Measurements from ENCODE around the gene PLVAP. TPM values are rescaled to one million over a fixed set of nuclear protein-coding genes. Genes with fewer than 3 reads are reported as not detected.

The PLVAP gene
- total and polyA plus RNA-seq, 9 of the 15 experiments (the other 6 are each of a cell fraction or from before 2014, with no cell fraction given): 0.09 to 0.84 (median 0.51) TPM; not detected in 4

- TF ChIP-seq, protein P1, sequence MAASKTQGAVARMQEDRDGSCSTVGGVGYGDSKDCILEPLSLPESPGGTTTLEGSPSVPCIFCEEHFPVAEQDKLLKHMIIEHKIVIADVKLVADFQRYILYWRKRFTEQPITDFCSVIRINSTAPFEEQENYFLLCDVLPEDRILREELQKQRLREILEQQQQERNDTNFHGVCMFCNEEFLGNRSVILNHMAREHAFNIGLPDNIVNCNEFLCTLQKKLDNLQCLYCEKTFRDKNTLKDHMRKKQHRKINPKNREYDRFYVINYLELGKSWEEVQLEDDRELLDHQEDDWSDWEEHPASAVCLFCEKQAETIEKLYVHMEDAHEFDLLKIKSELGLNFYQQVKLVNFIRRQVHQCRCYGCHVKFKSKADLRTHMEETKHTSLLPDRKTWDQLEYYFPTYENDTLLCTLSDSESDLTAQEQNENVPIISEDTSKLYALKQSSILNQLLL (CRISPR knock-in tag; IDR thresholded peaks at IDR 0.05; ENCODE audit: borderline replicate concordance): no peak
- no peak for TF ChIP-seq PHTF2 (CRISPR knock-in tag; IDR thresholded peaks at IDR 0.05)
- peak; percentile 34; the same call in 1 of the 2 replicates for TF ChIP-seq KLF1 (tag; IDR thresholded peaks at IDR 0.05)
- no peak for TF ChIP-seq ETV1 (tag; conservative IDR thresholded peaks at IDR 0.05; ENCODE audit: low read depth)
- no peak for TF ChIP-seq HMGXB4 (CRISPR knock-in tag; IDR thresholded peaks at IDR 0.05)
- 0 out of 4 replicates have a peak, but pooled peaks have one; percentile 14 to 37 for TF ChIP-seq SIN3A (IDR thresholded peaks at IDR 0.05; ENCODE audit: borderline replicate concordance in 2 of 2, control insufficient read depth in 1 of 2, low read depth in 2 of 2, low read length in 2 of 2)
- TF ChIP-seq NBN (IDR thresholded peaks at IDR 0.05; ENCODE audit: low read depth): 0 out of 2 replicates have a peak, but pooled peaks have one; percentile 54
- no peak for TF ChIP-seq ZKSCAN3 (CRISPR knock-in tag; IDR thresholded peaks at IDR 0.05)
- no peak for TF ChIP-seq ELK1 (CRISPR knock-in tag; IDR thresholded peaks at IDR 0.05)
- TF ChIP-seq ZNF41 (CRISPR knock-in tag; conservative IDR thresholded peaks at IDR 0.05): no peak
- no peak for TF ChIP-seq TAF9B (IDR thresholded peaks at IDR 0.05; ENCODE audit: partially characterized antibody)
- TF ChIP-seq IRF2 (CRISPR knock-in tag; IDR thresholded peaks at IDR 0.05): no peak
- no peak for TF ChIP-seq ZNF23 (CRISPR knock-in tag; IDR thresholded peaks at IDR 0.05)
- no peak for TF ChIP-seq TCF15 (CRISPR knock-in tag; IDR thresholded peaks at IDR 0.05)
- TF ChIP-seq TOE1 (IDR thresholded peaks at IDR 0.05; ENCODE audit: borderline replicate concordance): peak; percentile 64; the same call in 1 of the 2 replicates
- no peak for TF ChIP-seq TOE1 (CRISPR knock-in tag; IDR thresholded peaks at IDR 0.05; ENCODE audit: borderline replicate concordance, low read depth)
- TF ChIP-seq ZNF143 (CRISPR knock-in tag; IDR thresholded peaks at IDR 0.05): no peak
- TF ChIP-seq RBM14 (IDR thresholded peaks at IDR 0.05; ENCODE audit: borderline replicate concordance, insufficient read depth, low read depth, low read length): no peak
- TF ChIP-seq, protein P2, sequence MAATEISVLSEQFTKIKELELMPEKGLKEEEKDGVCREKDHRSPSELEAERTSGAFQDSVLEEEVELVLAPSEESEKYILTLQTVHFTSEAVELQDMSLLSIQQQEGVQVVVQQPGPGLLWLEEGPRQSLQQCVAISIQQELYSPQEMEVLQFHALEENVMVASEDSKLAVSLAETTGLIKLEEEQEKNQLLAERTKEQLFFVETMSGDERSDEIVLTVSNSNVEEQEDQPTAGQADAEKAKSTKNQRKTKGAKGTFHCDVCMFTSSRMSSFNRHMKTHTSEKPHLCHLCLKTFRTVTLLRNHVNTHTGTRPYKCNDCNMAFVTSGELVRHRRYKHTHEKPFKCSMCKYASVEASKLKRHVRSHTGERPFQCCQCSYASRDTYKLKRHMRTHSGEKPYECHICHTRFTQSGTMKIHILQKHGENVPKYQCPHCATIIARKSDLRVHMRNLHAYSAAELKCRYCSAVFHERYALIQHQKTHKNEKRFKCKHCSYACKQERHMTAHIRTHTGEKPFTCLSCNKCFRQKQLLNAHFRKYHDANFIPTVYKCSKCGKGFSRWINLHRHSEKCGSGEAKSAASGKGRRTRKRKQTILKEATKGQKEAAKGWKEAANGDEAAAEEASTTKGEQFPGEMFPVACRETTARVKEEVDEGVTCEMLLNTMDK (IDR thresholded peaks at IDR 0.05; ENCODE audit: borderline replicate concordance, insufficient read depth, low read depth, low read length, poor library complexity, severe bottlenecking): peak; percentile 96
- TF ChIP-seq ZNF431 (CRISPR knock-in tag; IDR thresholded peaks at IDR 0.05): no peak
These were observed 13.7 kb upstream of the PLVAP start (continued) for GRCh38 chr19:17390665-17391370.

Measured in K562 (cell line).